Astrocyte of the cerebellum (primary cell): ENCODE data around the gene SOHLH1.
"Not testable (repeated sequence)": the region's sequence is repeated elsewhere in the genome, so short reads cannot be mapped to it uniquely, and the experiment has no call there.

Experiments used
- DNase-seq: peaks from one replicate; pipeline ENCODE4 v3.0.0-alpha.2; 2011; ENCODE audit warnings: low read depth
- H3K4me3 ChIP-seq: 2 replicates; pipeline ENCODE4 v1.5.1; 2011; ENCODE audit warnings: mild to moderate bottlenecking, low read depth, low read length, moderate library complexity
- CTCF ChIP-seq: IDR thresholded peaks from 2 replicates; pipeline ENCODE4 v1.5.1; 2012; ENCODE audit warnings: low read length, low read depth, moderate library complexity, mild to moderate bottlenecking; ENCODE audit errors: missing control alignments
- in situ Hi-C: cut with HindIII; loops from 2 replicates; pipeline ENCODE4 v1.10.0; 2017; ENCODE audit warnings: low sequenced_read_pairs

Gene SOHLH1

GRCh38 chr9:135676891-135677290 is 22.4 kb downstream of the SOHLH1 start:
- in situ Hi-C loops: loop anchor here (5.0 kb wide), 1 partner anchor 40 kb away; no protein-coding TSS in a partner anchor
- no peak overlapping the region for H3K4me3 ChIP-seq
- DNase-seq: no peak
- TF ChIP-seq CTCF: no peak

GRCh38 chr9:135674977-135675376 is 24.3 kb downstream of the SOHLH1 start:
- no peak overlapping the region for H3K4me3 ChIP-seq
- in situ Hi-C loops: loop anchor here (5.0 kb wide), 1 partner anchor 42 kb away; no protein-coding TSS in a partner anchor
- DNase-seq: no peak
- TF ChIP-seq CTCF: no peak

GRCh38 chr9:135673941-135674340 is 25.3 kb downstream of the SOHLH1 start:
- no peak for DNase-seq
- H3K4me3 ChIP-seq: no peak overlapping the region
- in situ Hi-C loops: no loop called here
- no peak for TF ChIP-seq CTCF

GRCh38 chr9:135672786-135673185 is 26.5 kb downstream of the SOHLH1 start:
- in situ Hi-C loops, DNase-seq, H3K4me3 ChIP-seq: not testable (repeated sequence)

GRCh38 chr9:135671591-135672041 is 27.7 kb downstream of the SOHLH1 start:
- DNase-seq: no peak
- no peak for TF ChIP-seq CTCF
- in situ Hi-C loops: no loop called here
- H3K4me3 ChIP-seq: no peak overlapping the region

GRCh38 chr9:135670721-135671590 is 28.3 kb downstream of the SOHLH1 start:
- H3K4me3 ChIP-seq: no peak overlapping the region
- TF ChIP-seq CTCF: no peak
- DNase-seq: no peak
- in situ Hi-C loops: no loop called here

- H3K4me3 ChIP-seq: no peak overlapping the region
- no peak for DNase-seq
- in situ Hi-C loops: no loop called here
- no peak for TF ChIP-seq CTCF
Measured at GRCh38 chr9:135669616-135670285, 29.5 kb downstream of the SOHLH1 start.

- DNase-seq, in situ Hi-C loops, H3K4me3 ChIP-seq: not testable (repeated sequence)
Measured at GRCh38 chr9:135669018-135669417, 30.3 kb downstream of the SOHLH1 start.
